Esophagus squamous epithelium (tissue), 4 donors: Measurements from ENCODE around the gene ENTPD2.

Experiments used
- CTCF ChIP-seq, 6 experiments: fragments of 450-650 bp in 4 of 6; fragments of 200-600 bp in 2 of 6; sonication (generic) in 2 of 6; IDR thresholded peaks; one replicate each; pipeline ENCODE4 v1.5.1; 2016 to 2019; ENCODE audit warnings: antibody characterized with exemption in 6 of 6, mild to moderate bottlenecking in 4 of 6, moderate library complexity in 4 of 6
- POLR2A ChIP-seq, 4 donors: fragments of 450-650 bp; IDR thresholded peaks; one replicate each; pipeline ENCODE4 v1.6.1; 2017; ENCODE audit warnings: antibody characterized with exemption in 4 of 4, mild to moderate bottlenecking in 4 of 4, moderate library complexity in 3 of 4

- TF ChIP-seq CTCF (IDR thresholded peaks at IDR 0.05) (no peak), POLR2A (IDR thresholded peaks at IDR 0.05) (no peak)
Observed at GRCh38 chr9:137050570-137050969, 3.3 kb downstream of the ENTPD2 start.
